IMR-90 (cell line): Measurements from ENCODE around the gene KDM4B. TPM values are rescaled to one million over a fixed set of nuclear protein-coding genes. Genes with fewer than 3 reads are reported as not detected.

Source experiments
- ATAC-seq: fragments of 200-7000 bp; cut with Tn5 transposase; 2 replicates; pipeline ENCODE4 v1.9.1; 2020; ENCODE audit warnings: low read depth, mild to moderate bottlenecking, moderate library complexity
- BruUV-seq: library from RNA; stranded (reverse); fragments of 400-500 nt; replicated peaks from 2 replicates; lab custom pipeline; 2021; lab: Mats Ljungman, UMichigan
- CTCF ChIA-PET: fragments of 300-600 bp; formaldehyde crosslinking; extraction: SDS; loops from one replicate; lab custom pipeline; 2021; ENCODE audit warnings: antibody characterized with exemption; lab: Yijun Ruan, JAX
- POLR2A ChIA-PET: fragments of 300-600 bp; sonication (Branson Sonifier 250); formaldehyde crosslinking; loops from one replicate; lab custom pipeline; 2022; ENCODE audit warnings: antibody characterized with exemption; ENCODE audit not compliant: unreplicated experiment; lab: Charles Lee
- DNase-seq: peaks from one replicate; pipeline ENCODE4 v3.0.0; 2013
- H2AFZ ChIP-seq: replicated peaks from 2 replicates; pipeline ENCODE3; 2013; ENCODE audit warnings: low read length, mild to moderate bottlenecking; ENCODE audit not compliant: poor library complexity
- H2AK5ac ChIP-seq: 2 replicates; pipeline ENCODE4 v1.6.1; 2013; ENCODE audit warnings: low read depth, low read length, inconsistent platforms
- H2AK9ac ChIP-seq: replicated peaks from 2 replicates; pipeline ENCODE3; 2013; ENCODE audit warnings: mild to moderate bottlenecking, low read depth, low read length, moderate library complexity; ENCODE audit not compliant: poor library complexity
- H2BK120ac ChIP-seq: 2 replicates; pipeline ENCODE4 v1.6.1; 2013; ENCODE audit warnings: low read depth, low read length, inconsistent platforms
- H2BK15ac ChIP-seq: 3 replicates; pipeline ENCODE4 v1.6.1; 2013; ENCODE audit warnings: low read depth, low read length, inconsistent platforms
- H2BK20ac ChIP-seq: 2 replicates; pipeline ENCODE4 v1.6.1; 2013; ENCODE audit warnings: low read depth, mild to moderate bottlenecking, inconsistent platforms, low read length, moderate library complexity
- H2BK5ac ChIP-seq: 2 replicates; pipeline ENCODE4 v1.6.1; 2013; ENCODE audit warnings: mild to moderate bottlenecking, low read depth, low read length, inconsistent platforms; ENCODE audit not compliant: poor library complexity, severe bottlenecking
- H3K14ac ChIP-seq: replicated peaks from 2 replicates; pipeline ENCODE4 v1.6.1; 2013; ENCODE audit warnings: low read depth, low read length, inconsistent platforms
- H3K18ac ChIP-seq: 2 replicates; pipeline ENCODE4 v1.6.1; 2013; ENCODE audit warnings: low read depth, low read length, control low read depth
- H3K23ac ChIP-seq: 2 replicates; pipeline ENCODE4 v1.6.1; 2013; ENCODE audit warnings: low read depth, low read length, inconsistent platforms
- H3K27ac ChIP-seq: 2 replicates; pipeline ENCODE4 v1.5.1; 2013; ENCODE audit warnings: mild to moderate bottlenecking, control low read depth, low read length; ENCODE audit not compliant: insufficient read depth
- H3K27me3 ChIP-seq: 2 replicates; pipeline ENCODE4 v1.6.1; 2013; ENCODE audit warnings: low read length; ENCODE audit not compliant: control insufficient read depth, insufficient read depth
- H3K36me3 ChIP-seq: 2 replicates; pipeline ENCODE4 v1.6.1; 2013; ENCODE audit warnings: low read length, mixed read lengths; ENCODE audit not compliant: control insufficient read depth, insufficient read depth
- H3K4ac ChIP-seq: 2 replicates; pipeline ENCODE4 v1.6.1; 2013; ENCODE audit warnings: low read depth, low read length, inconsistent platforms
- H3K4me1 ChIP-seq: 2 replicates; pipeline ENCODE4 v1.6.1; 2013; ENCODE audit warnings: low read length, mixed read lengths; ENCODE audit not compliant: control insufficient read depth, insufficient read depth
- H3K4me2 ChIP-seq: 2 replicates; pipeline ENCODE4 v1.6.1; 2013; ENCODE audit warnings: low read depth, mild to moderate bottlenecking, control low read depth, low read length, moderate library complexity
- H3K4me3 ChIP-seq: 2 replicates; pipeline ENCODE4 v1.5.1; 2013; ENCODE audit warnings: low read depth, mild to moderate bottlenecking, control low read depth, low read length, moderate library complexity; ENCODE audit not compliant: insufficient read depth
- H3K56ac ChIP-seq: 2 replicates; pipeline ENCODE4 v1.6.1; 2013; ENCODE audit warnings: low read length, inconsistent platforms; ENCODE audit not compliant: insufficient read depth; ENCODE audit errors: extremely low read depth
- H3K79me1 ChIP-seq, 2 experiments: 2 replicates each; pipeline ENCODE4 v1.6.1; 2013; ENCODE audit warnings: low read length in 2 of 2, inconsistent platforms in 1 of 2, low read depth in 1 of 2
- H3K9ac ChIP-seq: 2 replicates; pipeline ENCODE4 v1.6.1; 2013; ENCODE audit warnings: low read depth, low read length, control low read depth
- H3K9me1 ChIP-seq: 2 replicates; pipeline ENCODE4 v1.6.1; 2013; ENCODE audit warnings: low read length, inconsistent platforms; ENCODE audit not compliant: insufficient read depth
- H3K9me3 ChIP-seq: 2 replicates; pipeline ENCODE4 v1.6.1; 2013; ENCODE audit warnings: low read length; ENCODE audit not compliant: control insufficient read depth, insufficient read depth
- H4K20me1 ChIP-seq: 2 replicates; pipeline ENCODE4 v1.6.1; 2013; ENCODE audit warnings: low read length, inconsistent platforms; ENCODE audit not compliant: insufficient read depth
- H4K5ac ChIP-seq: 2 replicates; pipeline ENCODE4 v1.6.1; 2013; ENCODE audit warnings: mild to moderate bottlenecking, low read depth, low read length, control low read depth
- H4K8ac ChIP-seq, 2 experiments: 2 replicates each; pipeline ENCODE4 v1.6.1; 2013; ENCODE audit warnings: low read depth in 2 of 2, low read length in 2 of 2, control low read depth in 1 of 2, inconsistent platforms in 1 of 2
- H4K91ac ChIP-seq: 2 replicates; pipeline ENCODE4 v1.6.1; 2013; ENCODE audit warnings: low read depth, low read length, inconsistent platforms; ENCODE audit not compliant: insufficient read depth
- BHLHE40 ChIP-seq: fragments of 150-350 bp; IDR thresholded peaks from 2 replicates; pipeline ENCODE4 v1.6.1; 2016; ENCODE audit warnings: mild to moderate bottlenecking, low read depth, low read length
- CEBPB ChIP-seq: IDR thresholded peaks from 2 replicates; pipeline ENCODE4 v1.6.1; 2012; ENCODE audit warnings: low read depth, low read length, improper control_type of control experiment
- MXI1 ChIP-seq: IDR thresholded peaks from 2 replicates; pipeline ENCODE4 v1.6.1; 2012; ENCODE audit warnings: low read depth, mild to moderate bottlenecking, low read length, moderate library complexity, borderline replicate concordance
- NFE2L2 ChIP-seq: fragments of 150-350 bp; IDR thresholded peaks from 2 replicates; pipeline ENCODE4 v1.6.1; 2016; ENCODE audit warnings: low read depth, mild to moderate bottlenecking, low read length
- POLR2A ChIP-seq: IDR thresholded peaks from 2 replicates; pipeline ENCODE4 v1.6.1; 2012; ENCODE audit warnings: mild to moderate bottlenecking, low read depth, low read length
- RAD21 ChIP-seq: IDR thresholded peaks from 2 replicates; pipeline ENCODE4 v1.6.1; 2012; ENCODE audit warnings: low read length, improper control_type of control experiment
- WGBS, 2 experiments: methylation state at CpG; one replicate each; pipeline versions ENCODE4 v1.1.5 to v1.1.7; 2013; ENCODE audit warnings: missing lambda C conversion rate in 2 of 2; ENCODE audit not compliant: insufficient read length in 1 of 2; ENCODE audit errors: extremely low coverage in 2 of 2; 5-methylcytosine and 5-hydroxymethylcytosine counted together
- dilution Hi-C: fragments of 300-500 bp; cut with HindIII; formaldehyde crosslinking; loops from one replicate; pipeline ENCODE4 v1.14.3; 2018; ENCODE audit warnings: low sequenced_read_pairs; ENCODE audit not compliant: unreplicated experiment
- in situ Hi-C: fragments of 300-500 bp; cut with MboI; formaldehyde crosslinking; loops from 3 replicates; pipeline ENCODE4 v1.14.3; 2019; ENCODE audit warnings: low sequenced_read_pairs, inconsistent platforms, mixed read lengths
- intact Hi-C: fragments of 100-400 bp; cut with micrococcal nuclease; formaldehyde crosslinking; loops from 2 replicates; pipeline ENCODE4 v1.10.0; 2022
- polyA plus RNA-seq, 3 experiments: library from polyadenylated mRNA; depleted of rRNA; stranded (reverse); fragments of >200 nt; gene quantifications; 2 replicates each; pipeline ENCODE4 v1.2.3, GENCODE V29; 2012; ENCODE audit warnings: low replicate concordance in 1 of 3
- total RNA-seq: library from RNA; depleted of rRNA; stranded (reverse); fragments of >200 nt; gene quantifications from 2 replicates; pipeline ENCODE4 v1.2.3, GENCODE V29; 2012
- TF ChIP-seq, protein P1 (sequence below): fragments of 150-350 bp; IDR thresholded peaks from 2 replicates; pipeline ENCODE4 v1.6.1; 2017; ENCODE audit warnings: mild to moderate bottlenecking, antibody characterized with exemption, low read length, low read depth

The KDM4B gene
- total and polyA plus RNA-seq, 2 of the 4 experiments (the other 2 are of a cell fraction) = 5.0 to 17.9 TPM

DNA sequence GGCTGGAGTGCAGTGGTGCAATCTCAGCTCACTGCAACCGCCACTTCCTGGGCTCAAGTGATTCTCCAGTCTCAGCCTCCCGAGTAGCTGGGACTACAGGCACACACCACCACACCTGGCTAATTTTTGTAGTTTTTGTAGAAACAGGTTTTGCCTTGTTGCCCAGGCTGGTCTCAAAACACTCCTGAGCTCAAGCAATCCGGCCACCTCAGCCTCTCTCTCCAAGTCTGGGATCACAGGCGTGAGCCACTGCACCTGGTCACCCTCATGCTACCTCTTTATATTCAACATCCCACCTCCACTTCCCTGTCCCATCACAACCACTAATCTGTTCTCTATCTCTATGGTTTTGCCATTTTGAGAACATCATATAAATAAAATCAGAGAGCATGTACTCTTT lies 216.0 kb downstream of the KDM4B start:
- Histone ChIP-seq H3K4me3 (no peak overlapping the region), H4K20me1 (no peaks in the 10 kb centered on the region), H4K8ac (no peak overlapping the region), H3K9me3 (no peaks in the 10 kb centered on the region), H3K18ac (no peak overlapping the region), H2BK20ac (no peak overlapping the region), H3K56ac (no peak overlapping the region; the same call in 1 of the 2 replicates), H4K5ac (no peak overlapping the region), H3K9ac (no peak overlapping the region), H2AK9ac (no peak overlapping the region), H3K36me3 (no peaks in the 10 kb centered on the region), H3K14ac (no peak overlapping the region), H3K4me1 (peaks cover 2% of the 10 kb centered on the region; the same call in 1 of the 2 replicates), H3K4me2 (no peak overlapping the region), H3K9me1 (no peaks in the 10 kb centered on the region), H3K23ac (no peak overlapping the region), H2BK15ac (no peak overlapping the region), H3K27me3 (no peaks in the 10 kb centered on the region; the same call in 1 of the 2 replicates), H2AK5ac (peak overlapping the region; percentile 50; the same call in 1 of the 2 replicates), H2BK120ac (no peak overlapping the region), H2BK5ac (no peak overlapping the region), H3K4ac (no peak overlapping the region), H4K91ac (no peak overlapping the region), H3K27ac (no peak overlapping the region), H2AFZ (no peak overlapping the region), H3K79me1 (no peaks in the 10 kb centered on the region)
- 90% methylated on average over 2 of the region's 4 CpGs; no CpG with 5 or more reads in 1 of the 2 experiments for WGBS, 2 experiments
- CTCF ChIA-PET = no interaction called here
- intact Hi-C loops = no loop called here
- dilution Hi-C loops = no loop called here
- in situ Hi-C loops = no loop called here
- BruUV-seq = no TSS peak
- TF ChIP-seq NFE2L2 = no peak
- TF ChIP-seq, protein P1, sequence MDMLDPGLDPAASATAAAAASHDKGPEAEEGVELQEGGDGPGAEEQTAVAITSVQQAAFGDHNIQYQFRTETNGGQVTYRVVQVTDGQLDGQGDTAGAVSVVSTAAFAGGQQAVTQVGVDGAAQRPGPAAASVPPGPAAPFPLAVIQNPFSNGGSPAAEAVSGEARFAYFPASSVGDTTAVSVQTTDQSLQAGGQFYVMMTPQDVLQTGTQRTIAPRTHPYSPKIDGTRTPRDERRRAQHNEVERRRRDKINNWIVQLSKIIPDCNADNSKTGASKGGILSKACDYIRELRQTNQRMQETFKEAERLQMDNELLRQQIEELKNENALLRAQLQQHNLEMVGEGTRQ = no peak
- no peak for TF ChIP-seq RAD21
- TF ChIP-seq BHLHE40 = no peak
- TF ChIP-seq CEBPB = no peak
- TF ChIP-seq MXI1 = no peak
- no peak for TF ChIP-seq POLR2A
- DNase-seq (no peak), ATAC-seq (no peak)
- POLR2A ChIA-PET = no interaction called here
